Ecto neural progenitor cell (in vitro differentiated cells): ENCODE data around the gene NAV3.
"Not testable (repeated sequence)": the region's sequence is repeated elsewhere in the genome, so short reads cannot be mapped to it uniquely, and the experiment has no call there.

Experiments
- DNase-seq: peaks from one replicate; pipeline ENCODE4 v3.0.0-alpha.2; 2018; ENCODE audit warnings: low spot score

Gene NAV3

GRCh38 chr12:78192979-78193378 is 362.3 kb downstream of the NAV3 start:
- DNase-seq, result no peak

GRCh38 chr12:78194448-78194847 is 363.8 kb downstream of the NAV3 start:
- no peak for DNase-seq

- no peak for DNase-seq
Observed at GRCh38 chr12:78198896-78199295, 368.2 kb downstream of the NAV3 start.

GRCh38 chr12:78199926-78200325 is 369.2 kb downstream of the NAV3 start:
- no peak for DNase-seq

GRCh38 chr12:78204926-78205325 is 374.2 kb downstream of the NAV3 start:
- DNase-seq, result no peak

- DNase-seq, result no peak
Observed at GRCh38 chr12:78208092-78208491, 377.4 kb downstream of the NAV3 start.

GRCh38 chr12:78209846-78210505 is 379.3 kb downstream of the NAV3 start:
- DNase-seq, result no peak

- no peak for DNase-seq
Observed at GRCh38 chr12:78210506-78210860, 379.8 kb downstream of the NAV3 start.

- DNase-seq, result no peak
Observed at GRCh38 chr12:78210894-78211302, 380.2 kb downstream of the NAV3 start.

- DNase-seq, result no peak
Observed at GRCh38 chr12:78220811-78221210, 390.1 kb downstream of the NAV3 start.

GRCh38 chr12:78224154-78224553 is 393.5 kb downstream of the NAV3 start:
- DNase-seq, result no peak

- no peak for DNase-seq
Observed at GRCh38 chr12:78226763-78227162, 396.1 kb downstream of the NAV3 start.

- DNase-seq, result no peak
Observed at GRCh38 chr12:78229591-78230101, 399.0 kb downstream of the NAV3 start.

GRCh38 chr12:78232756-78233155 is 402.1 kb downstream of the NAV3 start:
- DNase-seq, result no peak

- DNase-seq, result no peak
Observed at GRCh38 chr12:78236264-78236663, 405.6 kb downstream of the NAV3 start.

GRCh38 chr12:78239544-78239943 is 408.9 kb downstream of the NAV3 start:
- DNase-seq, result no peak

- DNase-seq, result no peak
Observed at GRCh38 chr12:78240827-78241226, 410.1 kb downstream of the NAV3 start.

- DNase-seq, result no peak
Observed at GRCh38 chr12:78241446-78241845, 410.8 kb downstream of the NAV3 start.

GRCh38 chr12:78244916-78245507 is 414.3 kb downstream of the NAV3 start:
- DNase-seq, result no peak

- no peak for DNase-seq
Observed at GRCh38 chr12:78248321-78248720, 417.6 kb downstream of the NAV3 start.

- DNase-seq, result no peak
Observed at GRCh38 chr12:78249578-78249977, 418.9 kb downstream of the NAV3 start.

- not testable (repeated sequence) for DNase-seq
Observed at GRCh38 chr12:78257662-78258061, 427.0 kb downstream of the NAV3 start.

GRCh38 chr12:78260976-78261375 is 430.3 kb downstream of the NAV3 start:
- no peak for DNase-seq

GRCh38 chr12:78261901-78262300 is 431.2 kb downstream of the NAV3 start:
- DNase-seq, result no peak
